GM18861 (cell line): Measurements from ENCODE around the gene PROSER2.

Experiments used
- ATAC-seq: cut with Tn5 transposase; IDR thresholded peaks from one replicate; pipeline ENCODE4 v1.9.1; 2021; ENCODE audit not compliant: unreplicated experiment

PROSER2 gene

DNA sequence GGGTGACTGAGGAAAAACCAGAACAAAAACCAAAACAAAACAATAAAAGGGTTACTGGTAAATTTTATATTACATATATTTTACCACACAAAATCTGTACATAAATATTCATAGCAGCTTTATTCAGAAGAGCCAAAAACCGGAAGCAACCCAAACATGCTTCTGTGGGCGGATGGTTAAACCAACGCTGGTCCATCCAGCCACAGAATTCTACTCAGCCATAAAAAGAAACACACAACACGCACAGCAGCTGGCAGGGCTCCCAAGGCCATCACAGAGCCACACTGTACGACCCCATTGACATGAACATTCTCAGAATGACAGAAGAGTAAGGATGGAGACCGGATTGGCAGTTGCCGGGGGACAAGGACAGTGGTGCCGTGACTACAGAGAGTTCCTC is 83.6 kb downstream of the PROSER2 start:
- no peak for ATAC-seq

GRCh38 chr10:11907914-11908313 is 84.8 kb downstream of the PROSER2 start:
- ATAC-seq = no peak

DNA sequence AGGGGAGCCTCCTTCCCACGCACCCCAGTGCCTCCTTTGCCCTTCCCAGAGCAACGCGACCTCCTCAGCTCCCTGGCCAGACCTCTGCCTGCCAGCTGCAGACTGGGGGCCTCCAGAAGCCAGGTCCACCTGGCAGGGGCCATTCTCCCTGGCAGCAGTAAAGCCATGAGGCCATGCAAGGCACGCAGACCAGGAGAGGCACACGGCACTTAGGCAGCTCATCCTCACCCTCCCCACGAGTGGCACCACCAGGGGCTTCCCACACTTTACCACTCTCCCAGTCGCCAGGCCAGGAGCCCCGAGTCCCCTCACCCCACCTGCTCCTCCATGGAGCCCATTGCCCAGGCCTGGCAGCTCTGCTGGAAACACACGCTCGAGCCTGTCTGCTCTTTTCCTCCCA is 85.4 kb downstream of the PROSER2 start:
- no peak for ATAC-seq

- no peak for ATAC-seq
These were observed 85.8 kb downstream of the PROSER2 start for GRCh38 chr10:11908991-11909390.

GRCh38 chr10:11909618-11910017 is 86.5 kb downstream of the PROSER2 start:
- ATAC-seq = no peak

DNA sequence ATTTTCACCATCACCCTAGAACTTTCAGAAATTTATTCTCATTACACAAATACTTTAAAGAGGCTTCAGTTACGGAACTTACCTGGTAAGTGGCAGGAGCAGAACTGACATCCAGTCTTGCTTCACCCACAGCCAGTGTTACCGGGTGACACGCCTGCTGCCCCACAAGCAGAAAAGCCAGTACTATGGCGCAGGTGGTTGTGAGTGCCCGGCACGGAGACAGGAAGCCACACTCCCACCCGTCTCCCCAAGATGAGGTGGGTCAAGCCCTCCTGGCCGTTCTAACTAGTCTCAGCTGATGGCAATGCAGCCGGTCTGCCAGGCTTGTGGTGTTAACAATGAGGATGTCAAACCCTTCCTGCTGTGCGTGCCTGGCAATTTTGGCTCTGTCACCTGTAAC is 86.9 kb downstream of the PROSER2 start:
- ATAC-seq = no peak

DNA sequence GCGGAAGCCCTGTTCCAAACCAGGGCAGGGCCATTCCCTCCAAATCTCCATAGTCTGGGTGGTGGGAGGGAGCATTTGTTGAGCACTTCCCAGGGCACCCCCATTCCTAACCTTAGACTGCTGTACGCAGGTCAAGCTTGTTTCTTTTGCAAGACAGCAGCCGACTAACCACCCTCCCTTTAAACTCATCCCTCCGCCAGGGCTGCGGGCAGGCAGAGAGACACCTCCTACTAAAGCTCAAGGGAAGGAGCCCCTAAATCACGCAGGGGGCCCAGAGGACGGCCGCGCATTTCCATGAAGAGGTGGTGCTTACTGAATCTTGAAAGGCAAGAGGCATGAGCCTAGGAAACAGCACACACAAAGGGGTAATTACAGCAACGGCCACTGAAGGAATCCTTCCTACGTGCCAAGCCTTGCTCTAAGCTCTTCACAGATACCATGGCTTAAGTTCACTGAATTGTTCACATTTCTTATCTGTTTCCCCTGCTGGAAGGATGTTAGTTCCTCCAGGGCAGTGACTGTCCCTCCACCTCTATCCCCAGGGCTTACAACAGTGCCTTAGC is 90.0 kb downstream of the PROSER2 start:
- no peak for ATAC-seq

DNA sequence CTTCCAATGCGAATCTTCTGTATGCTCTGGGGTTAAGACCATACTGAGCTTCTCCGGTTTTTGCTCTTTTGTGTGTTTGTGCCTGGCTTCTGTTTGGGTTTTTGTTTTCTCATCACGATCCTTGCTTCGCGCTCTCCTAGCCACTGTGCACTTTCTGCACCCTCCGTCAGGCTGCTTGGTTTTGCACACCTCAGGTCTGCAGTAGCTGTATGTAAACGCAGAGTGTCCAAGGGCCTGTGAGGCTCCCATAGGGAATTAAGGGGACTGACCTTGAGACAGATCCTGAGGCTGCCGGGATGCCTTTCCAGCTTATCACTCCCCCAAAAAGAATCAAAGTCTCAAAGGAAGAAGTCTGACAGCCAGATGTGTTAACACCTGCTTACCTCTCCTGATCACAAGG is 95.2 kb downstream of the PROSER2 start:
- ATAC-seq = no peak

DNA sequence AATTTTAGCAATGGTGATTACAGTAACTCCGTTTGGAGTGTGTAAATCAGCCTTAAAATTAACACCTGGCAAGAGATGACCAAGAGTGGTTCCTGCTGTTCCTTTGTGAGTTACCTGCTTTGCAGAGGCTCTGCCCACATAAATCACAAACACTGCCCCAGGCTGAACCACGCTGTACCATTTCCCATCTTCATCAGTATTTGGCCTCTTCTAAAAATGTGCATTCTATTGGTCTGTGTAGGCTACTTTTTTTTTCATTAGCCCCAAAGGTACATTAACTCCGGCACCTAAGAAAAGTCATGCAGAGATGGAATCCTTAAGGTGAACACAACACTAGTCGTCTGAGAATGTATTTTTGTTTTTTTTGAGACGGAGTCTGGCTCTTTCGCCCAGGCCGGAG is 96.1 kb downstream of the PROSER2 start:
- ATAC-seq = no peak
